Measurements from ENCODE around the gene RREB1.

GRCh38 chr6:7125290-7125689 is 17.5 kb downstream of the RREB1 start:
- TF ChIP-seq EZH2 (IDR thresholded peaks at IDR 0.05; ENCODE audit: insufficient read depth, poor library complexity, severe bottlenecking) (no peak), EZH2phosphoT487 (IDR thresholded peaks at IDR 0.05; ENCODE audit: insufficient read depth, low read depth) (no peak)
